Measurements from ENCODE around the gene LRRC7. TPM values are rescaled to one million over a fixed set of nuclear protein-coding genes. Genes with fewer than 3 reads are reported as not detected.
"Not testable (repeated sequence)": the region's sequence is repeated elsewhere in the genome, so short reads cannot be mapped to it uniquely, and the experiment has no call there.

LRRC7 gene
- total RNA-seq, 1 donor, result under 0.01 TPM

DNA sequence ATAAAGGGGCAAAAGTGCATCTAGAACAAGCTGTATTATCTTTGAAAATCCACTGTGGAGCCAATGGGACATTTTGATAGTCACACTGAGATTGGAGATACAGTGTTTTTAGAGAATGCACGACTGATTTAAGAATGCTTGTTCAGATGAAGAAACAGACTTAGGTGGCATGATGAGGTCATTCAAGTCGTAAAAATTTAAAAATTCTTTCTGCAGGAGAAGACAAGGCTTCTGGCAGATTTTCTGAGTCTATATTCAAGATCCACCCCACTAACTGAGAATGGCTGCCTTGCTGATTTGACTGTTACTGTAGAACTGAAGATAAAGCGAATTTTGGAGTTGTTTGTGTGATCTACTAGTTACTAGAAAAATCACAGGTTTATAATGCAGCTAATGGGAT lies 310.6 kb downstream of the LRRC7 start:
- no peaks in the 10 kb centered on the region for H3K9me3 ChIP-seq (ENCODE audit: low read depth, low read length)
- no peaks in the 10 kb centered on the region for H4K20me1 ChIP-seq (ENCODE audit: insufficient read depth, low read length)
- H3K27me3 ChIP-seq (ENCODE audit: insufficient read depth, low read length), result no peaks in the 10 kb centered on the region
- H3K4me3 ChIP-seq (ENCODE audit: insufficient read depth, low read length), result no peak overlapping the region
- TF ChIP-seq CTCF (IDR thresholded peaks at IDR 0.05; ENCODE audit: extremely low read depth, low read depth, low read length), result no peak
- no peak overlapping the region for H2AFZ ChIP-seq (ENCODE audit: low read length)
- H3K4me1 ChIP-seq (ENCODE audit: insufficient read depth, low read length), result no peaks in the 10 kb centered on the region
- H3K79me2 ChIP-seq (ENCODE audit: insufficient read depth, low read length), result no peaks in the 10 kb centered on the region
- H3K36me3 ChIP-seq (ENCODE audit: insufficient read depth, low read length), result no peaks in the 10 kb centered on the region
- no peak for DNase-seq (ENCODE audit: insufficient read length, low spot score, missing footprints)
- no peak overlapping the region for H3K27ac ChIP-seq (ENCODE audit: low read depth, low read length)
- no peak overlapping the region for H3K4me2 ChIP-seq (ENCODE audit: insufficient read depth, low read length)

DNA sequence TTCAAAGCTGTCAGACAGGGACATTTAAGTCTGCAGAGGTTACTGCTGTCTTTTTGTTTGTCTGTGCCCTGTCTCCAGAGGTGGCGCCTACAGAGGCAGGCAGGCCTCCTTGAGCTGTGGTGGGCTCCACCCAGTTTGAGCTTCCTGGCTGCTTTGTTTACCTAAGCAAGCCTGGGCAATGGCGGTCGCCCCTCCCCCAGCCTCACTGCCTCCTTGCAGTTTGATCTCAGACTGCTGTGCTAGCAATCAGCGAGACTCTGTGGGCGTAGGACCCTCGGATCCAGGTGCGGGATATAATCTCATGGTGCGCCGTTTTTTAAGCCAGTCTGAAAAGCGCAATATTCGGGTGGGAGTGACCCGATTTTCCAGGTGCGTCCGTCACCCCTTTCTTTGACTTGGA lies 320.3 kb downstream of the LRRC7 start:
- H3K27ac ChIP-seq (ENCODE audit: low read depth, low read length); H3K9me3 ChIP-seq (ENCODE audit: low read depth, low read length); H3K27me3 ChIP-seq (ENCODE audit: insufficient read depth, low read length); H2AFZ ChIP-seq (ENCODE audit: low read length); DNase-seq (ENCODE audit: insufficient read length, low spot score, missing footprints); H3K4me1 ChIP-seq (ENCODE audit: insufficient read depth, low read length); H3K79me2 ChIP-seq (ENCODE audit: insufficient read depth, low read length); H3K4me2 ChIP-seq (ENCODE audit: insufficient read depth, low read length); H3K4me3 ChIP-seq (ENCODE audit: insufficient read depth, low read length); H3K36me3 ChIP-seq (ENCODE audit: insufficient read depth, low read length); H4K20me1 ChIP-seq (ENCODE audit: insufficient read depth, low read length): not testable (repeated sequence)

DNA sequence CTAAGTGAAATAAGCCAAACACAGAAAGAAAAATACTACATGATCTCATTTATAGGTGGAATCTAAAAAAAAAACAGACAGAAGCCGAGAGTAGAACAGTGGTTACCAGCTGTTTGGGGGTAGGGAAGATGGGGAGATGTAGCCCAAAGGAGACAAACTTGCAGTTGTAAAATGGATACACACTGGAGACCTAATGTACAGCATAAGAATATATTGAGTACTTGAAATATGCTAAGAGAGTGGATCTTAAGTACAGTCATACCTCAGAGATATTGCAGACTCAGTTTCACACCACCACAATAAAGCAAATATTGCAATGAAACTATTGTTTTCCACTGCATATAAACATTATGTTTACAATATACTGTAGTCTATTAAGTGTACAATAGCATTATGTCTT lies 320.9 kb downstream of the LRRC7 start:
- no peak overlapping the region for H2AFZ ChIP-seq (ENCODE audit: low read length)
- H3K27ac ChIP-seq (ENCODE audit: low read depth, low read length), result no peak overlapping the region
- H3K4me2 ChIP-seq (ENCODE audit: insufficient read depth, low read length), result no peak overlapping the region
- H4K20me1 ChIP-seq (ENCODE audit: insufficient read depth, low read length), result no peaks in the 10 kb centered on the region
- no peak overlapping the region for H3K4me3 ChIP-seq (ENCODE audit: insufficient read depth, low read length)
- H3K36me3 ChIP-seq (ENCODE audit: insufficient read depth, low read length), result no peaks in the 10 kb centered on the region
- no peaks in the 10 kb centered on the region for H3K4me1 ChIP-seq (ENCODE audit: insufficient read depth, low read length)
- no peak for DNase-seq (ENCODE audit: insufficient read length, low spot score, missing footprints)
- TF ChIP-seq CTCF (IDR thresholded peaks at IDR 0.05; ENCODE audit: extremely low read depth, low read depth, low read length), result no peak
- peaks cover 4% of the 10 kb centered on the region for H3K9me3 ChIP-seq (ENCODE audit: low read depth, low read length)
- no peaks in the 10 kb centered on the region for H3K79me2 ChIP-seq (ENCODE audit: insufficient read depth, low read length)
- no peaks in the 10 kb centered on the region for H3K27me3 ChIP-seq (ENCODE audit: insufficient read depth, low read length)

DNA sequence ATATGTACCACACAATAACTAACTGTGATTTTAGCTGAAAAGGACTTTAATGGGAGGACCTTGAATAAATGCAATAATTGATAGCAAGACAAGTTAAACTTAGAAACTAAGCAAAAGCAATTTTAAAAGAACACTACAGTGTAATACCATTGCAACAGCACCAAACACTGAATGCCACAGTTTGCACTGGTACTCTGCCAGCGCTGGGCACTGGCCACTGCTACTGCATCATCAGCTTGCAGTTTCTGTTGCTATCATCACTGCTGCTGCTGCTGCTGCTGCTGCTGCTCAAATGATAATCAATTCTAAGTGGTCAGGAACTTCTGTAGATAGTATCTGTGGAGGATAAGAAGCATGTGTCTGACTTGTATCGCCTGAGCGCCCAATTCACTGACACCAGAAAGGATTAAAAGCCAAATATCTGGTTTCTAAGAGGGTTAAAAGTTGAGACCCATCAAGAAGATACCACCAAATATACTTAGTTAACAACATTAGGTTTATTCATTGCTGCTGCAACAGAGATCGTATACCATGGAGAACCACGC lies 330.8 kb downstream of the LRRC7 start:
- Histone ChIP-seq H3K9me3 (ENCODE audit: low read depth, low read length) (no peaks in the 10 kb centered on the region), H3K27me3 (ENCODE audit: insufficient read depth, low read length) (no peaks in the 10 kb centered on the region), H3K36me3 (ENCODE audit: insufficient read depth, low read length) (no peaks in the 10 kb centered on the region), H2AFZ (ENCODE audit: low read length) (no peak overlapping the region), H3K4me2 (ENCODE audit: insufficient read depth, low read length) (no peak overlapping the region), H3K27ac (ENCODE audit: low read depth, low read length) (no peak overlapping the region), H3K4me1 (ENCODE audit: insufficient read depth, low read length) (no peaks in the 10 kb centered on the region), H3K79me2 (ENCODE audit: insufficient read depth, low read length) (no peaks in the 10 kb centered on the region), H3K4me3 (ENCODE audit: insufficient read depth, low read length) (no peak overlapping the region), H4K20me1 (ENCODE audit: insufficient read depth, low read length) (no peaks in the 10 kb centered on the region)
- DNase-seq (ENCODE audit: insufficient read length, low spot score, missing footprints), result no peak
- no peak for TF ChIP-seq CTCF (IDR thresholded peaks at IDR 0.05; ENCODE audit: extremely low read depth, low read depth, low read length)
